Bronchial epithelial cell (primary cell): Measurements from ENCODE around the gene THSD4. TPM values are rescaled to one million over a fixed set of nuclear protein-coding genes. Genes with fewer than 3 reads are reported as not detected.
"Not testable (repeated sequence)": the region's sequence is repeated elsewhere in the genome, so short reads cannot be mapped to it uniquely, and the experiment has no call there.

Source experiments
- DNase-seq: peaks from one replicate; pipeline ENCODE4 v3.0.0-alpha.2; 2010; ENCODE audit warnings: low read depth
- FAIRE-seq: peaks from 2 replicates; lab custom pipeline; 2011; peaks lifted over from hg19 to GRCh38; lab: Jason Lieb, UNC
- H3K27me3 ChIP-seq: 2 replicates; pipeline ENCODE4 v1.5.1; 2011; ENCODE audit warnings: low read length; ENCODE audit not compliant: control insufficient read depth, insufficient read depth
- H3K36me3 ChIP-seq: 2 replicates; pipeline ENCODE4 v1.5.1; 2011; ENCODE audit warnings: low read length; ENCODE audit not compliant: control insufficient read depth, insufficient read depth
- H3K4me3 ChIP-seq: 2 replicates; pipeline ENCODE4 v1.5.1; 2011; ENCODE audit warnings: mild to moderate bottlenecking, low read depth, low read length, control low read depth
- CTCF ChIP-seq: IDR thresholded peaks from 2 replicates; pipeline ENCODE4 v1.5.1; 2011; ENCODE audit warnings: mild to moderate bottlenecking, moderate library complexity, low read length, control low read depth, inconsistent platforms; ENCODE audit not compliant: insufficient read depth, severe bottlenecking
- total RNA-seq: library from RNA; depleted of rRNA; stranded (reverse); fragments of >200 nt; gene quantifications from 2 replicates; pipeline ENCODE4 v1.2.1, GENCODE V29; 2014

The THSD4 gene
- total RNA-seq, 1 donor from 2014 or later: 14.5 TPM

DNA sequence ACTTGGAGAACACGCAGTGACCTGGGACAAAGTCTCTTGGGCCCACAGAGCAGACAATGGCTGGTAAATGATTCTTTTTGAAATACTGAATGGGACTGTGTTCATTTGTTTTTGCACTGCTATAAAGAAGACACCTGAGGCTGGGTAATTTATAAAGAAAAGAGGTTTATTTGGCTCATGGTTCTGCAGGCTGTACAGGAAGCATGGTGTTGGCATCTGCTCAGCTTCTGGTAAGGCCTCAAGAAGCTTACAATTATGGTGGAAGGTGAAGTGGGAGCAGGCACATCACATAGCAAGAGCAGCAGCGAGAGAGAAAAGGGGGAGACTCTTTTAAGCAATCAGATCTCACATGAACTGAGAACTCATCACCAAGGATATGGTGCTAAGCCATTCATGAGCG is 321.6 kb downstream of the THSD4 start:
- Histone ChIP-seq H3K36me3 (peaks cover 2% of the 10 kb centered on the region), H3K27me3 (no peaks in the 10 kb centered on the region), H3K4me3 (no peak overlapping the region)
- FAIRE-seq: no peak
- no peak for TF ChIP-seq CTCF
- DNase-seq: no peak

- DNase-seq (no peak), FAIRE-seq (no peak)
- Histone ChIP-seq H3K4me3 (no peak overlapping the region), H3K27me3 (no peaks in the 10 kb centered on the region), H3K36me3 (peaks cover 2% of the 10 kb centered on the region)
- TF ChIP-seq CTCF: no peak
Measured at GRCh38 chr15:71437404-71437803, 322.1 kb downstream of the THSD4 start.

DNA sequence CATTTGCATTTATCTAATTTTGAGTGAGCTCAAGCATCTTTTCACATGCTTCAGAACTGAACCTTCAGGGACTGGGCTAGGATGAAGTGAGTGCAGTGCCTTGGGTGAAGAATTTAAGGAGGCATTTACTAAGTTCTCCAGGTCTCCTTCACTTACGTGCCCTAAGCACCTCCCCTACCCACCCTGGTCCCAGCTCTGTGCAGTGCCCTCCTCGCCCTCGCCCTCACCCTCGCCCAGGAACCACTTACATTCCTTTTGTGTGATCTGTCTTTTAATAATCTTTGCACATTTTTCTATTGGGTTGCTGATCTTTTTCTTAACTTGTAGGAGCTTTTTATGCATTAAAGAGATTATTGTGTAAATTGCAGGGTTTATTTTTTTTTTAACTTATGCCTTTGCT is 322.6 kb downstream of the THSD4 start:
- Histone ChIP-seq H3K4me3 (no peak overlapping the region), H3K27me3 (no peaks in the 10 kb centered on the region), H3K36me3 (peaks cover 2% of the 10 kb centered on the region)
- no peak for DNase-seq
- no peak for TF ChIP-seq CTCF
- no peak for FAIRE-seq

DNA sequence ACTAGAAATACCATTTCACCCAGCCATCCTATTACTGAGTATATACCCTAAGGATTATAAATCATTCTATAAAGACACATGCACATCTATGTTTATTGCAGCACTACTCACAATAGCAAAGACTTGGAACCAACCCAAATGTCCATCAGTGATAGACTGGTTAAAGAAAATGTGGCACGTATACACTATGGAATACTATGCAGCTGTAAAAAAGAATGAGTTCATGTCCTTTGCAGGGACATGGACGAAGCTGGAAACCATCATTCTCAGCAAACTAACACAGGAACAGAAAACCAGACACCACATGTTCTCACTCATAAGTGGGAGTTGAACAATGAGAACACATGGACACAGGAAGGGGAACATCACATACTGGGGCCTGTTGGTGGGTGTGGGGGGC is 324.2 kb downstream of the THSD4 start:
- not testable (repeated sequence) for H3K27me3 ChIP-seq, H3K4me3 ChIP-seq, H3K36me3 ChIP-seq, DNase-seq, FAIRE-seq

GRCh38 chr15:71440489-71441110 is 325.3 kb downstream of the THSD4 start:
- no peaks in the 10 kb centered on the region for H3K27me3 ChIP-seq
- no peaks in the 10 kb centered on the region for H3K36me3 ChIP-seq
- no peak overlapping the region for H3K4me3 ChIP-seq
- DNase-seq: peak; percentile 75
- no peak for FAIRE-seq
- peak; percentile 18 for TF ChIP-seq CTCF

DNA sequence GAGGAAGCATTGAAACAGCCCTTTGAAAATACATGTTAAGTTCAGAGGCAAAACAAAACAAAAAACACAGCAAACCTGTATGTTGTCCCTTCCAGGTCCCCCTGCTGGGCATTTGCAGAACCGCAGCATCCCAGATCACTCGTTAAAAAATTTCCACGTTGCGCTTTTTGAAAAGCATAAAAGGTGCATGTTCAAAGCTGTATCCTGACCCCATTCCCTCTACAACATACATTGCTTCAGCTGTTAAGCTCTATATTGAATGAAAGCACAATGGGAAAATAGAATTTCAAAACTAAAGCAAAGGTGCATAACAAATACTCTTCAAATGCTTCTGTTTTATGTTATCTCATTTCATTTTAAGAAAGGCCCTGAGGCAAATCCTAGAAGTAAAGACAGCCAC is 328.3 kb downstream of the THSD4 start:
- TF ChIP-seq CTCF: peak; percentile 88
- DNase-seq (peak; percentile 51), FAIRE-seq (no peak)
- no peaks in the 10 kb centered on the region for H3K27me3 ChIP-seq
- H3K4me3 ChIP-seq: no peak overlapping the region
- no peaks in the 10 kb centered on the region for H3K36me3 ChIP-seq
